SH-SY5Y (cell line): ENCODE measurements around the gene WDR54.

ENCODE experiments used
- GATA2 ChIP-seq: IDR thresholded peaks from 2 replicates; pipeline ENCODE4 v1.6.1; 2011; ENCODE audit warnings: mild to moderate bottlenecking, low read depth, low read length
- GATA3 ChIP-seq: IDR thresholded peaks from 2 replicates; pipeline ENCODE4 v1.6.1; 2011; ENCODE audit warnings: low read depth, mild to moderate bottlenecking, low read length, moderate library complexity

- TF ChIP-seq GATA2 (no peak), GATA3 (no peak)
Observed at GRCh38 chr2:74373985-74374384, 47.5 kb upstream of the WDR54 start.
